Mesenchymal stem cell (in vitro differentiated cells and primary cell): ENCODE measurements around the gene CHD9.
"Not testable (repeated sequence)": the region's sequence is repeated elsewhere in the genome, so short reads cannot be mapped to it uniquely, and the experiment has no call there.

ENCODE experiments used
- DNase-seq: peaks from one replicate; pipeline ENCODE4 v3.0.0-alpha.2; 2013
- H2AFZ ChIP-seq: one replicate; pipeline ENCODE4 v1.6.1; 2013; ENCODE audit warnings: low read depth, mild to moderate bottlenecking, control low read depth, inconsistent platforms, low read length, moderate library complexity
- H2AK5ac ChIP-seq: 2 replicates; pipeline ENCODE4 v1.6.1; 2013; ENCODE audit warnings: low read length, moderate library complexity, mild to moderate bottlenecking, inconsistent platforms; ENCODE audit not compliant: severe bottlenecking
- H2BK120ac ChIP-seq: one replicate; pipeline ENCODE4 v1.6.1; 2013; ENCODE audit warnings: low read depth, mild to moderate bottlenecking, inconsistent platforms, low read length, moderate library complexity
- H2BK12ac ChIP-seq, 2 experiments: one replicate each; pipeline ENCODE4 v1.6.1; 2013; ENCODE audit warnings: inconsistent platforms in 2 of 2, low read length in 2 of 2, mild to moderate bottlenecking in 2 of 2, moderate library complexity in 2 of 2, control low read depth in 1 of 2
- H2BK15ac ChIP-seq: one replicate; pipeline ENCODE4 v1.6.1; 2013; ENCODE audit warnings: mild to moderate bottlenecking, low read depth, inconsistent platforms; ENCODE audit not compliant: poor library complexity, severe bottlenecking
- H2BK5ac ChIP-seq: 2 replicates; pipeline ENCODE4 v1.6.1; 2013; ENCODE audit warnings: low read depth, mild to moderate bottlenecking, low read length, control low read depth, inconsistent platforms; ENCODE audit not compliant: poor library complexity, severe bottlenecking
- H3K14ac ChIP-seq, 2 experiments: one replicate each; pipeline ENCODE4 v1.6.1; 2013; ENCODE audit warnings: inconsistent platforms in 2 of 2, low read length in 2 of 2, control low read depth in 1 of 2, mild to moderate bottlenecking in 1 of 2, moderate library complexity in 1 of 2
- H3K18ac ChIP-seq, 2 experiments: one replicate each; pipeline ENCODE4 v1.6.1; 2013; ENCODE audit warnings: inconsistent platforms in 2 of 2, low read length in 2 of 2, control low read depth in 1 of 2, low read depth in 1 of 2, mild to moderate bottlenecking in 1 of 2
- H3K23ac ChIP-seq, 2 experiments: one replicate each; pipeline ENCODE4 v1.6.1; 2013; ENCODE audit warnings: inconsistent platforms in 2 of 2, low read length in 2 of 2, mild to moderate bottlenecking in 2 of 2, moderate library complexity in 2 of 2, control low read depth in 1 of 2
- H3K27ac ChIP-seq: 2 replicates; pipeline ENCODE4 v1.5.1; 2013; ENCODE audit warnings: mild to moderate bottlenecking, moderate library complexity, low read length, control low read depth, inconsistent platforms; ENCODE audit not compliant: poor library complexity, severe bottlenecking
- H3K27me3 ChIP-seq, 2 experiments: 2 replicates each; pipeline versions ENCODE4 v1.6.1 to v1.7.0; 2013; ENCODE audit warnings: low read length in 2 of 2, mild to moderate bottlenecking in 2 of 2, moderate library complexity in 2 of 2, control low read depth in 1 of 2, inconsistent platforms in 1 of 2; ENCODE audit not compliant: control insufficient read depth in 1 of 2, insufficient read depth in 1 of 2
- H3K36me3 ChIP-seq, 2 experiments: 2 replicates each; pipeline versions ENCODE4 v1.6.1 to v1.7.0; 2013; ENCODE audit warnings: low read length in 2 of 2, control low read depth in 1 of 2, inconsistent platforms in 1 of 2, low read depth in 1 of 2, mild to moderate bottlenecking in 1 of 2; ENCODE audit not compliant: insufficient read depth in 2 of 2, control insufficient read depth in 1 of 2
- H3K4ac ChIP-seq, 2 experiments: one replicate each; pipeline ENCODE4 v1.6.1; 2013; ENCODE audit warnings: inconsistent platforms in 2 of 2, low read length in 2 of 2, mild to moderate bottlenecking in 2 of 2, moderate library complexity in 2 of 2, control low read depth in 1 of 2, low read depth in 1 of 2
- H3K4me1 ChIP-seq: 2 replicates; pipeline ENCODE4 v1.6.1; 2013; ENCODE audit warnings: low read depth, low read length, control low read depth; ENCODE audit not compliant: control insufficient read depth, insufficient read depth
- H3K4me2 ChIP-seq: 2 replicates; pipeline ENCODE4 v1.6.1; 2013; ENCODE audit warnings: low read length, mild to moderate bottlenecking, inconsistent platforms; ENCODE audit not compliant: poor library complexity, severe bottlenecking
- H3K4me3 ChIP-seq, 2 experiments: 2 replicates each; pipeline versions ENCODE4 v1.5.1 to v1.7.0; 2013; ENCODE audit warnings: low read length in 2 of 2, mild to moderate bottlenecking in 2 of 2, control low read depth in 1 of 2, low read depth in 1 of 2; ENCODE audit not compliant: insufficient read depth in 1 of 2
- H3K79me1 ChIP-seq: replicated peaks from 2 replicates; pipeline ENCODE4 v1.6.1; 2013; ENCODE audit warnings: mild to moderate bottlenecking, control low read depth, low read length, inconsistent platforms; ENCODE audit not compliant: poor library complexity, severe bottlenecking
- H3K9ac ChIP-seq: 2 replicates; pipeline ENCODE4 v1.7.0; 2013; ENCODE audit warnings: mild to moderate bottlenecking, low read length, moderate library complexity
- H3K9me3 ChIP-seq: 2 replicates; pipeline ENCODE4 v1.7.0; 2013; ENCODE audit warnings: mild to moderate bottlenecking, low read length; ENCODE audit not compliant: control insufficient read depth
- H4K8ac ChIP-seq: one replicate; pipeline ENCODE4 v1.6.1; 2013; ENCODE audit warnings: inconsistent platforms, mild to moderate bottlenecking, low read length, moderate library complexity
- H4K91ac ChIP-seq: one replicate; pipeline ENCODE4 v1.6.1; 2013; ENCODE audit warnings: mild to moderate bottlenecking, low read length, inconsistent platforms
- WGBS: methylation state at CpG from one replicate; pipeline ENCODE4 v1.1.7; 2013; ENCODE audit warnings: mixed read lengths; 5-methylcytosine and 5-hydroxymethylcytosine counted together

The CHD9 gene

GRCh38 chr16:53183442-53183841 is 128.7 kb downstream of the CHD9 start:
- H2BK15ac ChIP-seq = no peak overlapping the region
- no peak overlapping the region for H2BK120ac ChIP-seq
- no peak overlapping the region for H3K4me2 ChIP-seq
- H3K79me1 ChIP-seq = peaks cover 24% of the 10 kb centered on the region
- WGBS = 90% methylated on average over 3 of the region's 4 CpGs
- H4K8ac ChIP-seq = no peak overlapping the region
- no peak overlapping the region for H4K91ac ChIP-seq
- no peak for DNase-seq
- H2AFZ ChIP-seq = no peak overlapping the region
- H3K27me3 ChIP-seq = no peaks in the 10 kb centered on the region
- H3K18ac ChIP-seq = no peak overlapping the region
- H3K23ac ChIP-seq = no peak overlapping the region
- peak overlapping the region; percentile 14 for H3K27ac ChIP-seq
- H2BK5ac ChIP-seq = no peak overlapping the region
- H3K14ac ChIP-seq = no peak overlapping the region
- no peak overlapping the region for H2AK5ac ChIP-seq
- no peak overlapping the region for H3K9ac ChIP-seq
- no peak overlapping the region for H3K4me3 ChIP-seq
- peaks cover 12% of the 10 kb centered on the region for H3K9me3 ChIP-seq
- H3K36me3 ChIP-seq = peaks cover 7 to 45% of the 10 kb centered on the region in 2 experiments
- H3K4me1 ChIP-seq = peaks cover 4% of the 10 kb centered on the region
- H3K4ac ChIP-seq = no peak overlapping the region
- no peak overlapping the region for H2BK12ac ChIP-seq

GRCh38 chr16:53185741-53186140 is 130.9 kb downstream of the CHD9 start:
- Histone ChIP-seq H3K9me3 (peaks cover 12% of the 10 kb centered on the region), H3K79me1 (peaks cover 22% of the 10 kb centered on the region), H3K36me3 (peaks cover 7 to 37% of the 10 kb centered on the region in 2 experiments)
- not testable (repeated sequence) for H3K23ac ChIP-seq, DNase-seq, H4K8ac ChIP-seq, H2BK5ac ChIP-seq, H3K18ac ChIP-seq, H3K9ac ChIP-seq, H2BK12ac ChIP-seq, H2BK120ac ChIP-seq, H2AFZ ChIP-seq, H3K4ac ChIP-seq, H3K14ac ChIP-seq, H3K27me3 ChIP-seq, H3K4me3 ChIP-seq, H2BK15ac ChIP-seq, H3K27ac ChIP-seq, H4K91ac ChIP-seq, H3K4me2 ChIP-seq, H3K4me1 ChIP-seq, H2AK5ac ChIP-seq
- WGBS = 97% methylated on average over 3 of the region's 3 CpGs

- Histone ChIP-seq H3K14ac (no peak overlapping the region), H2BK12ac (no peak overlapping the region), H4K91ac (no peak overlapping the region), H3K79me1 (peaks cover 20% of the 10 kb centered on the region), H4K8ac (no peak overlapping the region), H3K9ac (no peak overlapping the region), H3K23ac (no peak overlapping the region), H3K9me3 (peaks cover 12% of the 10 kb centered on the region), H3K4ac (no peak overlapping the region), H3K27ac (no peak overlapping the region), H3K4me3 (no peak overlapping the region), H2AFZ (no peak overlapping the region), H3K18ac (no peak overlapping the region), H2BK15ac (no peak overlapping the region), H3K36me3 (peaks cover 7 to 30% of the 10 kb centered on the region in 2 experiments), H3K4me1 (peaks cover 2% of the 10 kb centered on the region), H2BK5ac (no peak overlapping the region), H2BK120ac (no peak overlapping the region), H3K27me3 (no peaks in the 10 kb centered on the region), H3K4me2 (no peak overlapping the region), H2AK5ac (no peak overlapping the region)
- DNase-seq = no peak
- no CpG with 5 or more reads among the region's 1 CpG for whole genome bisulfite sequencing
Measured at GRCh38 chr16:53187775-53188174, 133.0 kb downstream of the CHD9 start.

GRCh38 chr16:53191413-53191812 is 136.6 kb downstream of the CHD9 start:
- Histone ChIP-seq H3K4me2 (no peak overlapping the region), H3K27me3 (no peaks in the 10 kb centered on the region), H4K8ac (no peak overlapping the region), H2BK15ac (no peak overlapping the region), H2BK120ac (no peak overlapping the region), H2AFZ (no peak overlapping the region), H3K79me1 (peaks cover 11% of the 10 kb centered on the region), H3K4ac (no peak overlapping the region), H3K14ac (no peak overlapping the region), H3K27ac (no peak overlapping the region), H3K4me1 (no peaks in the 10 kb centered on the region), H3K23ac (no peak overlapping the region), H4K91ac (no peak overlapping the region), H3K9me3 (no peaks in the 10 kb centered on the region), H3K4me3 (no peak overlapping the region), H2BK5ac (no peak overlapping the region), H3K36me3 (peaks cover 0 to 14% of the 10 kb centered on the region in 2 experiments), H3K9ac (no peak overlapping the region), H2BK12ac (no peak overlapping the region), H2AK5ac (no peak overlapping the region), H3K18ac (no peak overlapping the region)
- WGBS = no CpG with 5 or more reads among the region's 1 CpG
- DNase-seq = no peak
